Skeletal muscle cell (primary cell): ENCODE measurements around the gene MLLT6.
A peak's percentile ranks its signal among the peaks of the same experiment; 100 is the strongest.

Experiments used
- DNase-seq: peaks from one replicate; pipeline ENCODE4 v3.0.0-alpha.2; 2010; ENCODE audit warnings: low read depth
- H3K4me3 ChIP-seq: 2 replicates; pipeline ENCODE4 v1.5.1; 2011; ENCODE audit warnings: low read depth, mild to moderate bottlenecking, control low read depth, low read length, moderate library complexity

The MLLT6 gene

DNA sequence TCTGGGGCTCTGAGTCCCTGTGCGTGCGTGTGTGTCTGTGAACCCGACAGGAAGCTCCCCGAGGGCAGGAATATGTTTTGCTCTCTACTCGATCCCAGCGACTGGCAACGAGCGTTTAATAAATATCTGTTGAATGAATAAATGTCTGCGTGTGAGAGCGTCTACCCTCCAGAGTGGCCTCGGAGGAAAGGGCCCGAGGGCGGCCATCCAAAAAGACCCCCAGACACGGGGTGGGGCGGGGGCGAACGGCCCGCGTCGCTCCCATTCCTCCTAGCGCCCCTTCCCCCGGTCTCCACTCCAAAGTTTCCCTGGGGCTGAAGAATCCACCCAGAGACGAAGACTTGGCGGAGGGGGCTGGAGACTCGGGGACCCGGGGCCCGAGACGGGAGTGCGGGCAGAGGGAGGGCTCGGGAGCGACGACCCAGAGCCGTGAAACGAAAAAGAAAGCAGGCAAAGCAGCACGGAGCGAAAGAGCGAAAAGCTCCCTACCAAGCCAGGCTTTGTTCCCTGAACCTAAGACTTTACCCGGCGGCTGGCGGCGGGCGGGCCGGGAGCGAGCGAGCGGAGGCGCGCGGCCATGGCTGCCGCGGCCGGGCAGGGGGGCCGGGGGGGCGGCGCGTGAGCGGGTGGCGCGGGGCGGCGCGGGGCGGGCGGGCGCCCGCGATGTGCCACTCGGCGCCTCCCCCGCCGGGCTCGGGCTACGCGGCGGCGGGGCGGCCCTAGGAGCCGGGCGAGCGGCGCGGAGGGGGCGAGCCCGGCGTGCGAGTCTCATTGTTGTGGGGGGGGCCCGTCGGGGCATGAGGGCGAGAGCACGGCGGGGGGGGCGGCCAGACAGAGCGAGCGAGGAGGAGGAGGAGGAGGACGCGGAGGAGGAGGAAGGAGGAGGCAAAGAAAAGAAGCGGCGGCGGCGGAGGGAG is at the start of gene MLLT6:
MLLT6 (plus strand) TSS at position 668 of the 917 bp plus-strand sequence. CDS start 360 bp downstream, outside the sequence.
- DNase-seq: no peak
- H3K4me3 ChIP-seq: peak within 1 kb of the TSS; percentile 90

DNA sequence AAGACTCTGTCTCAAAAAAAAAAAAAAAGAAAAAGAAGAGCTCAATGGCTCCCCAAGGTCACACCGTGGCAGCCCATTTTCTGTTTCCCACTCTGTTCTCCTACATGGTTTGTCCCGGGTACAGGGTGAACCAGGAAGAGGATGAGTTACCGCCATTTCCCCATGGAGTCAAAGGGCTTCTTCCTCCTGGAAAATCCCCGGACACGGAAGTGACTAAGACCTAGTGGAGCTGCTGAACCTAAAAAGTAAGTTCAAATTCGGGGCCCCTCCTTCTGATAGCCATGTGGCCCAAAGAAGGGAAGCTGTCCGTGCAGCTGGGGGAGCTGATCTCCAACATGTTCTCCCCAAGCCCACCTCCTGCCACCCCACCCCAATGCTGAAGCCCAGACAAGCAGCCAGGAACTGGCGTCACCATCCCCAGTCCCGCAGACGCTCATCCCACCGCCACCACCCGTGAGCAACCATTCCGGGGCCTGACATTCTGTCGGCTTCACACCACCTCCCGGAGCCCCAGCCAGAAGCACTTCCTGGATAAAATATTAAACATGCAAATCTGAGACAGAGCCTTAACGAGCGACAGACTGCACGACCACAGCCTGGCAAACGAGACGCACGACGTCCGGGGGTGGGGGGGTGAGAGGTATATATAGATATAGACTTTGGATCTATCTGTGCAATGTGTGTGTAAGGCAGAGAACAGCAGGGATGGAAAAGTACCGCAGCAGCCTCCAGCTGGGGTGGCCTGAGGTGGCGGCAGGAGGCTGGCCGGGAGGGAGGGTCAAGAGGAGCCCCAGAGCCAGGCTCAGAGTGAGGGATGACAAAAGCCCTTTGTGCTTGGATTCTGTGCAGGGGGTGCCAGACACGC is 47.9 kb upstream of the MLLT6 start:
- H3K4me3 ChIP-seq: no peak overlapping the region
- no peak for DNase-seq

DNA sequence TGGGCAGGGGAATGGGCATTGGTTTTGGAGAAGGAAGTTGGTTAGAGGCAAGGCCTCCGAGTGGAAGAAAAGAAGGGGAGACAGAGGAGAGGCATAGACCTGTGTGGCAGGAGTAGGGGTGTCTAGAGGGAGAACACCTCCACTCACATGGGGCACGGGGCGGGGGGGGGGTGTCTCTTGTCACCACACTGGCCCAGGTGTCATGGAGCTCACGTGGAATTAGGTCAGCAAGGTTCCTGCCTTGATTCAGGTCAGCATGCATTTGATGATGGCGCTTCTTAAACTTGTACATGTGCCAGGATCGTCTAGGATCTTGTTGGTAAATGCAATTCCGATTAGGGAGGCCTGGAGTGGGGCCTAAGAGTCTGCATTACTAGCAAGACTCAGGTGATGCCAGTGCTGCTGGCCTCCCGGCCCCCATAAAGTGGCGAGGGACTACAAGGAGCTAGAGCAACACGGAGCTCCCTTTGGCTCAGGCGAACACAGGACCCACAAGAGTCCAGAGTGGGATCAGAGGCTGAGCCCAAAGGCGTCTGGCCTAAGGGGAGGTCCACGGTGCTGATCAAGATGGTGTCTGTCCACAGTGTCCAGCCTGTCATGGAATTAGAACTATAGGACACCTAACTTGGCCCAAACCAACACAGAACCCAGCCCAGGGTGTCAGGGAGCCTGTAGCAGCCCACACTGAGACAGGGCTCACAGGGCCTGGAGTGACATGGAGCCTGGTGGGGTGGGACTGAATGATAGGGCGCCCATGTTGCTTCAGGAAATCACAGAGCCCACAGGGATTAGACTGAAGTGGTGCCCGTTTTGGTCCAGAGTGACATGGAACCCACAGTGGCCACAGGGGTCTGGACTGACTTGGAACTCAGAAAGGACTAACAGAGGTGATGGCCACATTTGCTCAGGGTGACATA is 47.0 kb upstream of the MLLT6 start:
- DNase-seq: no peak
- H3K4me3 ChIP-seq: no peak overlapping the region

DNA sequence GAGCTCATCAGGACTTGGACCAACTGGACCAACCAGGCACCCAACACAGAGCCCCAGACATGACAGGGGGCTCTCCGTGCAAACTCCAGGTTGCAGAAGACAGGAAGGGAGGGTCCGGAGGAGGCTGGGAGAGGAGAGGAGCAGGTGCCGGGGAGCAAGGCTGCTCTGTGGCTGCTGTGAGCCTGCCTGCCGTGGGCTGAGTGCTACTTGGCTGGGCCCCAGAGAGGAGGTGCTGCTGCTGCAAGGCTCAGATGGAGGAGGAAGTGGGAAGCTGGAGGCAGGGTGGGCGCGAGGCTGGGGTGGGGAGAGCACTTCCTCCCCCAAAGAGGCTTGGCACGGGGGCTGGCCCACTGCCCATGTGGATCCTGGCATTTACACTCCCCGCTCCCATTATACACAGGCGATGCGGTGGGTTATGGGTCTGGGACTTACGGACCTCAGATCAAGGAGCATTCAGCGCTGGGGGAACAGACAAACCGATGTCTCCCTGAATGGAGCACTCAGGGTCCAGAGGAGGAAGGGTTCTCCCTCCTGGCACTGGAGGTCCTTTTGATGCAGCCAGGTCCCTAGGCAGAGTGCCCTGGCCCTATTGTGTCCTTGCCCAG is 46.2 kb upstream of the MLLT6 start:
- no peak for DNase-seq

DNA sequence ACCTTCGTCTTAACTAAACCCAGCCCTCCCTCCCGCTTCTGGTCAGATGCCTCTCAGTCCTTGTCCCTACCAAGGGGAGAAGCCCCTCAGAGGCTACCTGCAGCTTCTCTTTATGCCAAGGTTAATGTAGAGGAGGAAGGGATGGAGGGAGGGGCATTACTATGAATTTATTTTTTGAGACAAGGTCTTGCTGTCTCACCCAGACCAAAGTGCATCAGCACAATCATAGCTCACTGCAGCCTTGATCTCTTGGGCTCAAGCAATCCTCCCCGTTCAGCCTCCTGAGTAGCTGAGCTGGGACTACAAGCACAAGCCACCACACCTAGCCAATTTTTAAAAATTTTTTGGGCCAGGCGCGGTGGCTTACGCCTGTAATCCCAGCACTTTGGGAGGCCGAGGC is 45.7 kb upstream of the MLLT6 start:
- DNase-seq: no peak

More for the DNA sequence above, 46.2 kb upstream of the MLLT6 start:
- no peak overlapping the region for H3K4me3 ChIP-seq

DNA sequence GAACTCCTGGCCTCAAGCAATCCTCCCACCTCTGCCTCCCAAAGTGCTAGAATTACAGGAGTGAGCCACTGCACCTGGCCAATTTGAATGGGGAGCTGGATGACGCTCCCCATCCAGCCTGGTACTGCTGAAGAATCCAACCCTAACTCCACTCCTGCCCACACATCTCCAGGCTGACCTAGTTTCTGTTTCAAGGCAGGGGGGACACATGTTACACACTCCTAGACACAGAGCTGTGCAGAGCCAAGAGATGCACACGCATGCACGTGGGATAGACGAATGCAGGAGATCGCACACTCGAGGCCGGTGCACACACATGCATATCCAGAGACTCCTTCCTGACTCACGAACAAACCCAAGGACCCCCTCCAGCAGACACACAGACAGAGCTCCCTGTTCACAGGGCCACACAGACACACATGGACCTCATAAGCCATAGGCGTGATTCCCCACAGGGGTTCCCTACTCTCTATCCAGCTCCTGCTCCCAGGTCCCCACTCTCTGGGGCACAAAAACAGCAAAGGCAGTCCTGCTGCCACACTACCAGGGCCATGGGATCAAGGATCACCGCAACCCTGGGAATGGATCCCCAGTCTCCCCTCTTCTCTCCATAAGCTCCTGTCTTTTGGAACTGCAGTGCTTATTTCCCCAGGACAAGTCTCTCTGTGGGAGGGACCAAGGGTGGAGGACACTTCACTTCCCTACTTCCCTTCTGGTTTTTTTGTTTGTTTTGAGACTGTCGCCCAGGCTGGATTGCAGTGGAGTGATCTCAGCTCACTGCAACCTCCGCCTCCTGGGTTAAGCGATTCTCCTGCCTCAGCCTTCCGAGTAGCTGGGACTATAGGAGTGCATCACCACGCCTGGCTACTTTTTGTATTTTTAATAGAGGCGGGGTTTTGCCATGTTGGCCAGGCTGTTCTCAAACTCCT is 44.7 kb upstream of the MLLT6 start:
- no peak overlapping the region for H3K4me3 ChIP-seq
- no peak for DNase-seq

More for the DNA sequence above, 45.7 kb upstream of the MLLT6 start:
- H3K4me3 ChIP-seq: no peak overlapping the region

DNA sequence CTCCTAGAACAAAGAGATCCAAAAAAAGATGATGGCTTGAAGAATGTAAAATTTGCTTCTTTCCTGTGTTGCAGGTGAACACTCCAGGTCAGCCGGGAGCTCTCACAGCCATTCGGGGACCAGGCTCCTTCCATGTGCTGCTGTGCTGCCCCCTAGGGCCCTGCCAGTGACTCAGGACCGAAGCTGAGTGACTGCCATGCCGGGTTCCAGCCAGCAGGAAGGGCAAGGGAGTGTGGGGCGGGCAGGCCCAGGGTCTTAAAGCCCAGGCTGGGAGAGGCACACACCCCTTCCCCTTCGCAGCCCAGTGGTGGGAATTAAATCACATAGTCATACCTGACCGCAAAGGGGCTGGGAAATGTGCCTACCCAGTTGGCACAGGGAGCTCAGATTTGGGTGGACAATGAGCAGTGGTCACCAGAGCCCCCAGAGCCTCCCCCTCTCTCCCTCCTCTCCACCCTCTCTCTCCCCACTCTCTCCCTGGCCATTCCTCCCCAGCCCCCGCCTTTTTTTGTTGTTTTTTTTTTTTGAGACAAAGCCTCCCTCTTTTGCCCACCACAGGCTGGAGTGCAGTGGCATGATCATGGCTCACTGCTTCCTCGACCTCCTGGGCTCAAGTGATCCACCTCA is 41.8 kb upstream of the MLLT6 start:
- DNase-seq: no peak
- no peak overlapping the region for H3K4me3 ChIP-seq

DNA sequence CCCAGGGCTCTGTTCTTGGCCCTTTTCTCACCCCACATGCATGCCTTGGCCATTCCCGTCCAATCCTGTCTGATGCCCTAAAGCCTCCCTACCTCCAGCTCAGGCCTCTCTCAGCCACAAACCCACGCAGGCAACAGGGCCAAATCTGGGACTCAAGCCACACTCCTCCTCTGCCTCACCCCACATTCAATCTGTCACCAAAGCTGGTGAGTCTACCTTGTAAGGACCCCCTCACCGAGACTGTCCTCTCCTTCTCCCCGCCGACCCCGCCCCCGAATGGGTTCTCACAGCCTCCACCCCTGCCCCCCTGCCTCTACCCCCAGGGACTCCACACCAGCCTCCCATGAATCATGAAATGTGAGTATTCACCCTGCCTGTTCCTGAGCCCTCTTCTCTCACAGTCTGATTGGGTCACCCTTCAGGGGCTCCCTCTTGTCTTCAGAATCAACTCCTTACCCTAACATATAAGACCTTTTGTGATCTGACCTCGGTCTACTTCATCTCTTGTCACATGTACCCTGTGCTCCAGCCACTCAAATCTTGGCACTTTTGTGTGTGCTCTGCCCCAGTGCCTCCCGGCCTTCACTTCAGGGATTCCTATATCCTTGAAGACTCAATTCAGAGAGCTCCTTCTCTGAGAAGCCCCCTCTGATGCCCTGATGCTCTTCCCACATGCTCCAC is 41.0 kb upstream of the MLLT6 start:
- H3K4me3 ChIP-seq: no peak overlapping the region
- DNase-seq: no peak

DNA sequence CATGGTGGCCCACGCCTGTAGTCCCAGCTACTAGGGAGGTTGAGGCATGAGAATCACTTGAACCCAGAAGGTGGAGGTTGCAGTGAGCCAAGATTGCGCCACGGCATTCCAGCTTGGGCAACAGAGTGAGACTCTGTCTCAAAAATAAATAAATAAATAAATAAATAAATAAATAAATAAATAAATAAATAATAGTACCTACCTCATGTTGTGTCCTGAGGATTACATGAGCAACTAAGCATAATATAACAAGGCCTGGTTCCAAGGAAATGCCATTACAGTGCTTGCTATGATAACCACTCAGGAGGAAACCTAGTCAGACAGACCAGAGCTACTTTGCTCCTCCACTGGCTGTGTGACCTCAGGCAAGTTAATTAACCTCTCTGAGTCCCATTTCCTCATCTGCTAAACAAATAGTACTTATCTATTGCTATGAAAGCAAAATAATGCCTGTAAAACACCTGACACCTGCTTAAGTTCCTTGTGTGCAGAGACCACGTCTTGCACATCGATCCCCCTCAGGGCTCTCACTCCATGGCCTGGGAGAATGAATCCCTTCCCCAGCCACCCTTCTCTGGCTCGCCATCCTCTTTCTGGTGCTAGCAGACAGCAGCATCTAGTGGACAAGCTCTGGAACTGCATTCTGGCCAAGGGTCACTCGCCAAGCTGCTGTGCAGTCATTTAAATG is 37.8 kb upstream of the MLLT6 start:
- H3K4me3 ChIP-seq: no peak overlapping the region
- DNase-seq: peak; percentile 22

DNA sequence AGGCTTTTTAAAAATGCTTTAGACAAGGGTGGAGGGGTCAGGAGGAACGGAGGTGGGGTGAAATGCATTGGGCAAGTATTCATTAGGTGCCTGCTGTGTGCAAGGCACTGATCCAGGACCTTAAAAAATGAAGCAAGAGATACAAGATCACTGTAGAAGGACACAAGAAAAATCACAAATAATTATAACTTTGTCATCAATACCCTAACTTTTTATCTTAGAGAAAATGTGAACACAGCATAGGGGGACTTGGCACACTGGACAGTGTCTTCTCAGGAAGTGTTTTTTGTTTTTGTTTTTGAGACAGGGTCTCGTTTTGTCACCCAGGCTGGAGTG is 37.3 kb upstream of the MLLT6 start:
- no peak for DNase-seq
- H3K4me3 ChIP-seq: no peak overlapping the region

DNA sequence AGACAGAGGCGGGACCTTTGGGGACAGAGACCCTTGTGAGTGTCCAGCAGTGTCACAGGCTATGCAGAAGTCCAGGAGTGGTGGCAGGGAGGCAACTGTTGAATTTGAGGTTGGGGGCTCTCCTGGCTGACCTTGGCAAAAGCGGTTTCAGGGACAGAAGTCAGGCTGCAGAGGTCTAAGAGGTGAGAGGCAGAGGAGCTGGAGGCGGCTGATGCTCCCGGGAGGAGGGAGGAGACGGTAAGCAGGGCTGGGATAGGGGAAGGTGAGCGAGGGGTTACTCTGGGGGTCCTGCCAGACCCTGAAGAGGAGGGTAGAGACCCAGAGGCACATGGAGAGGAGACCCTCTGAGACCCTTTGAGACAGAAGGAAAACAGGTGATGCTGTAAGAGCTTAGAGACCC is 35.6 kb upstream of the MLLT6 start:
- no peak overlapping the region for H3K4me3 ChIP-seq
- no peak for DNase-seq

DNA sequence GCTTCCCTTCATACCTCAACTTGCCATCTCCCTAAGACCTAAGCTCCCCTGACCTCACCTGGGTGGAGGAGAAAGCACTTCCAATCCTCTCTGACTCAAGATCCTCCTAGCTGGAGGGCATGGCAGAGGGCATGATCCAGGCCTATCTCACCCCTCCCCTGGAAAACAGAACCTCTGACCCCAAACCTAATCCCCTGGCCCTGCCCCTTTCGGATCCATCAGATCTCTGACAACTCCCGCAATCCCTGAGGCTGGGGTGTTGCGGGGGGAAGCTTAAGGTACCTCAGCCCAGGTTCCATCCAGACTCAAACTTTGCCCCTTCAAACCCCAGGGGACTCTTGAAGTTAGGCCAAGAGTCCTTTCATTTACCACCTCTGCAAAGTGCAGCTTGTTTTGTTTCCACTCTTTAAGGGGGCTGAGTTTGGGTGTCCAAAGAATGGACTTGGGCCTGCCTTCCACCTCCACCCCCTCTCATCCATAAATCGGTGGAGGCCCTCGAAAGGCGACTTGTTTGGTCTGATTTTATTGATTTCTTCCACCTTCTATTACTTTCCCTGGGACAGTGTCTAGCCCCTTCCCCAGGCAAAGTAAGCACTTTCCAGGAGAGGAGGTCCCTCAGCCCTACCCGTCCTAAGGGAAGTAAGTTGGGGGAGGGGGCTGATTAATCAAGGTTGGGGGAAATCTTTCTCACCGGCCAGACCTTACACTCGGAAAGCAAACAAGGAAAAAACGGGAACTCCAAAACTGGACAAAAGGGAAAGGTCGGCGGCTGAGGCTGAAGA is 32.9 kb upstream of the MLLT6 start:
- H3K4me3 ChIP-seq: no peak overlapping the region
- no peak for DNase-seq

DNA sequence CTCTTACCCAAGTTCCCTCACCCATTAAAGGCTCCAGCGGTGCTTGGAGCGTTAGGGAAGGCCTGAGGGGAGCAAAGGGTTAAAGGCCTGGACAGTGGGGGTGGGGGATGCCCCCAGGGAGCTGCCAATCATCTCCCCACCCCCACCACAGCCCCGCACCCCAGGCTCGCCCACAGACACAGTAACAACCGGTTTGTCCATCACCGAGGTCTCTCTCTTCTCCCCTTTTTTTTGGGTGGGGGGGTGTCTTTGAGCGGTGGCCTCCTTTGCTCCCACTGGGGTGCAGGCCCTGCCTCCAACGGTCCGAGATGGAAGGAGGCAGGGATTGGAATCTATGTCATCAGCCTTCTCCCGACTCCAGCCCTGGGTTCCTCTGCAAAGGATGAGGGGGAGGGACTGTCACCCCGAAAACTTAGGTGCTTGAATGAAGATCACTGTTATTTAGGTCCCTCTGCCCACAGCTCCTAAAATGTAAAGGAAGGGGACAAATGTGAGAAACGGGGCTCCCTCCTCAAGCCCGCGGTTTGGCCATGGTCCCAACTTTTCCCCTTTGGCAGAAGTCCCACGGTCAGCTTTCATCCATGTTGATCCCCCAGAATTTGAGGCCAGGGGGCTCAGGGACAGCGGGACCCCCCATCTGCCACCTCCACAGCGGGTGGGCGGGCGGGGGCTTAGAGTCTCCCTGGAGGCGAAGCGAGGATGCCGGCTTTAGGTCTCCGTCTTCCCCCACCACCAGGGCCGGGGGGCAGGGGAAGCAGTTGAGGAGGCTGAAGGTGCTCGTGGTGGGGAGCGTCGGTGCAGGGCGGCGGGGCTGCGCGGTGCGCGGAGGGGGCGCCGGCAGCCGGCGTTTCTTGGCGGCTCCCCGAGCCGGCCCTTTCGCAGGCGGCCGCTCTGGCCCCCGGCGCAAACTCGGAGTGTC is 32.0 kb upstream of the MLLT6 start:
- no peak overlapping the region for H3K4me3 ChIP-seq
- no peak for DNase-seq

DNA sequence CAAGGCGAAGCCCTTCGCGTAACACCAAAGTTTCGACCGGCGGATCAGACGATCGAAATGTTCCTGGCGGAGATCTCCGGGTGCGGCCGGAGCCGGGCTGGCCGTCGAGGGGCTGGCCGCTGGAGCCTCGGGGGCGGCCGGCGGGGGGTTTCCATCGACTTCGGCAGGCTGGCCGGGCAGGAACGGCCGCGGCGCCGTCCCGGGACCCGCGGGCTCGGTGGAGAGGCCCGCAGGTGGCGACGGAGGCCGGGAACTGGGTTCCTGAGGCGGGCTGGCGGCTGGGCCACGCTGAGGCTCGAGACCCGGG is 31.4 kb upstream of the MLLT6 start:
- peak overlapping the region; percentile 60 for H3K4me3 ChIP-seq
- no peak for DNase-seq
